Esophagus muscularis mucosa (tissue), 4 donors: ENCODE data around the gene BSCL2. TPM values are rescaled to one million over a fixed set of nuclear protein-coding genes. Genes with fewer than 3 reads are reported as not detected.

Experiments
- DNase-seq: peaks from one replicate; pipeline ENCODE4 v3.0.0-alpha.2; 2017; ENCODE audit errors: extremely low spot score
- H3K27ac ChIP-seq, 4 donors: fragments of 200-600 bp; sonication (generic); replicated peaks in 1 of 4; 1 replicate in 3 of 4; 2 replicates in 1 of 4; pipeline ENCODE4 v1.5.1; 2016 to 2019; ENCODE audit warnings: mild to moderate bottlenecking in 1 of 4
- H3K27me3 ChIP-seq, 4 donors: fragments of 200-600 bp; sonication (generic); one replicate each; pipeline versions ENCODE4 v1.5.1 to v1.6.0; 2016 to 2019
- H3K36me3 ChIP-seq, 4 donors: fragments of 200-600 bp; sonication (generic); one replicate each; pipeline ENCODE4 v1.5.1; 2016 to 2019
- H3K4me1 ChIP-seq, 4 donors: fragments of 200-600 bp; sonication (generic); one replicate each; pipeline ENCODE4 v1.5.1; 2016 to 2019
- H3K4me3 ChIP-seq, 4 donors: fragments of 200-600 bp; sonication (generic); 1 replicate in 2 of 4; 2 replicates in 2 of 4; pipeline ENCODE4 v1.5.1; 2016 to 2019; ENCODE audit warnings: mild to moderate bottlenecking in 4 of 4, moderate library complexity in 1 of 4
- H3K9me3 ChIP-seq, 4 donors: fragments of 200-600 bp; sonication (generic); 1 replicate in 3 of 4; 2 replicates in 1 of 4; pipeline ENCODE4 v1.5.1; 2016 to 2019
- CTCF ChIP-seq, 3 experiments: fragments of 200-600 bp in 2 of 3; fragments of 450-650 bp in 1 of 3; sonication (generic) in 2 of 3; IDR thresholded peaks; one replicate each; pipeline ENCODE4 v1.5.1; 2017 to 2019; ENCODE audit warnings: antibody characterized with exemption in 3 of 3, mild to moderate bottlenecking in 2 of 3, moderate library complexity in 1 of 3
- EP300 ChIP-seq: sonication (generic); formaldehyde crosslinking; IDR thresholded peaks from one replicate; pipeline ENCODE4 v1.6.1; 2017; ENCODE audit warnings: antibody characterized with exemption
- POLR2A ChIP-seq: fragments of 450-650 bp; IDR thresholded peaks from one replicate; pipeline ENCODE4 v1.6.1; 2017; ENCODE audit warnings: antibody characterized with exemption, moderate library complexity, mild to moderate bottlenecking, low read depth
- POLR2AphosphoS5 ChIP-seq, 2 donors: sonication (generic); formaldehyde crosslinking; IDR thresholded peaks; one replicate each; pipeline ENCODE4 v1.6.1; 2017; ENCODE audit warnings: antibody characterized with exemption in 2 of 2
- WGBS: methylation state at CpG from one replicate; pipeline ENCODE4 v1.1.5; 2018; 5-methylcytosine and 5-hydroxymethylcytosine counted together
- intact Hi-C: fragments of 100-400 bp; cut with DNase I; formaldehyde crosslinking; loops from one replicate; pipeline ENCODE4 v1.15.1; 2023
- small RNA-seq, 3 donors: library from RNA; depleted of rRNA; stranded (forward); fragments of <200 nt; gene quantifications; one replicate each; pipeline ENCODE3, GENCODE V24; 2016
- total RNA-seq, 4 donors: library from RNA; depleted of rRNA; stranded (reverse); fragments of >200 nt; gene quantifications; one replicate each; pipeline versions ENCODE4 v1.1.0 to v1.2.1, GENCODE V29; 2016

Gene BSCL2
- total RNA-seq, 4 donors from 2014 or later, result 25.3 to 58.1 (median 39.2) TPM

GRCh38 chr11:62644220-62644619, 63.0 kb downstream of the BSCL2 start:
- 79% methylated on average over 8 of the region's 8 CpGs for WGBS
- Histone ChIP-seq H3K27me3 (no peaks in the 10 kb centered on the region), H3K36me3 (peaks cover 16 to 53% (median 46%) of the 10 kb centered on the region in 4 donors)

More at GRCh38 chr11:62644220-62644619, 63.0 kb downstream of the BSCL2 start:
- H3K27ac ChIP-seq, result peak overlapping the region in 1 of 4 donors; percentile 92
- peaks cover 26 to 41% (median 31%) of the 10 kb centered on the region in 4 donors for H3K4me1 ChIP-seq
- TF ChIP-seq EP300 (no peak), CTCF (IDR thresholded peaks at IDR 0.05) (no peak), POLR2AphosphoS5 (IDR thresholded peaks at IDR 0.05) (no peak), POLR2A (no peak)
- H3K9me3 ChIP-seq, result no peaks in the 10 kb centered on the region
- no peak overlapping the region for H3K4me3 ChIP-seq
- intact Hi-C loops, result no loop called here
- no peak for DNase-seq

Small RNA genes within 50 kb of the gene (small RNA-seq; reads per million reads assigned to genes)
- gene SNORA57, result 0 reads per million in 3 donors

Other genes starting within 250 kb of the BSCL2 start
- gene AHNAK, start 160.6 kb downstream of the BSCL2 start, total RNA-seq, result 1,000 to 10,000 TPM; 1,278 to 2,374 (median 1,866) TPM
- gene EEF1G, start 133.5 kb downstream of the BSCL2 start, total RNA-seq, result 1,000 to 10,000 TPM; 1,068 to 1,537 (median 1,375) TPM
- gene TUT1, start 115.9 kb downstream of the BSCL2 start, total RNA-seq, result 1 to 10 TPM; 4.2 to 8.0 (median 6.0) TPM
- 10 to 100 TPM; 60.2 to 91.4 (median 88.3) TPM for gene MTA2, start 105.6 kb downstream of the BSCL2 start, total RNA-seq
- 10 to 100 TPM; 27.0 to 33.6 (median 29.0) TPM for gene EML3, start 94.6 kb downstream of the BSCL2 start, total RNA-seq
- gene ROM1, start 94.2 kb downstream of the BSCL2 start, total RNA-seq, result 10 to 100 TPM in 2 of 4 donors, 1 to 10 TPM in 2; 3.7 to 11.9 (median 10.1) TPM
- 10 to 100 TPM; 20.3 to 33.3 (median 22.1) TPM for gene B3GAT3, start 85.4 kb downstream of the BSCL2 start, total RNA-seq
- gene GANAB, start 60.8 kb downstream of the BSCL2 start, total RNA-seq, result 100 to 1,000 TPM in 2 of 4 donors, 10 to 100 TPM in 2; 77.7 to 129 (median 111) TPM
- gene INTS5, start 54.1 kb downstream of the BSCL2 start, total RNA-seq, result 10 to 100 TPM in 3 of 4 donors, 1 to 10 TPM in 1; 9.6 to 22.7 (median 21.7) TPM
- 10 to 100 TPM; 23.7 to 38.0 (median 33.0) TPM for gene C11orf98, start 42.2 kb downstream of the BSCL2 start, total RNA-seq
- gene CSKMT, start 42.1 kb downstream of the BSCL2 start, total RNA-seq, result 1 to 10 TPM; 2.9 to 4.9 (median 3.1) TPM
- gene UQCC3, start 35.8 kb downstream of the BSCL2 start, total RNA-seq, result 1 to 10 TPM; 6.3 to 7.5 (median 7.1) TPM
- 1 to 10 TPM; 1.6 to 2.5 (median 1.7) TPM for gene LBHD1, start 35.2 kb downstream of the BSCL2 start, total RNA-seq
- 100 to 1,000 TPM; 192 to 277 (median 234) TPM for gene UBXN1, start 28.4 kb downstream of the BSCL2 start, total RNA-seq
- gene LRRN4CL, start 17.9 kb downstream of the BSCL2 start, total RNA-seq, result 10 to 100 TPM; 29.9 to 48.2 (median 39.2) TPM
- 1 to 10 TPM in 2 of 4 donors, under 1 TPM in 2; 0.65 to 1.5 (median 1.0) TPM for gene GNG3, start 252 bp upstream of the BSCL2 start, total RNA-seq
- gene HNRNPUL2, start 20.0 kb upstream of the BSCL2 start, total RNA-seq, result 10 to 100 TPM; 19.5 to 45.0 (median 36.7) TPM
- 10 to 100 TPM; 12.9 to 22.9 (median 18.2) TPM for gene TTC9C, start 21.1 kb upstream of the BSCL2 start, total RNA-seq
- 10 to 100 TPM in 1 of 4 donors, 1 to 10 TPM in 3; 6.2 to 12.3 (median 9.1) TPM for gene ZBTB3, start 46.7 kb upstream of the BSCL2 start, total RNA-seq
- 10 to 100 TPM; 41.1 to 48.2 (median 44.4) TPM for gene POLR2G, start 54.2 kb upstream of the BSCL2 start, total RNA-seq
- gene TAF6L, start 64.0 kb upstream of the BSCL2 start, total RNA-seq, result 10 to 100 TPM; 12.0 to 27.2 (median 14.6) TPM
- gene TMEM179B, start 80.0 kb upstream of the BSCL2 start, total RNA-seq, result 10 to 100 TPM; 33.2 to 50.8 (median 44.8) TPM
- gene TMEM223, start 84.6 kb upstream of the BSCL2 start, total RNA-seq, result 10 to 100 TPM; 13.7 to 17.9 (median 15.8) TPM
- gene NXF1, start 98.0 kb upstream of the BSCL2 start, total RNA-seq, result 10 to 100 TPM; 38.6 to 86.4 (median 48.4) TPM
- 10 to 100 TPM; 22.8 to 31.6 (median 31.6) TPM for gene STX5, start 124.6 kb upstream of the BSCL2 start, total RNA-seq
- gene TEX54, start 125.4 kb upstream of the BSCL2 start, total RNA-seq, result not detected
- 10 to 100 TPM; 18.3 to 53.1 (median 48.1) TPM for gene WDR74, start 132.2 kb upstream of the BSCL2 start, total RNA-seq
- 100 to 1,000 TPM in 1 of 4 donors, 10 to 100 TPM in 3; 53.2 to 123 (median 86.4) TPM for gene SLC3A2, start 173.5 kb upstream of the BSCL2 start, total RNA-seq
- gene CHRM1, start 213.9 kb upstream of the BSCL2 start, total RNA-seq, result under 1 TPM in 2 of 4 donors, not detected in 2; 0.33 to 0.40 TPM